HG03571 (cell line): Measurements from ENCODE around the gene MED28.
"Not testable (repeated sequence)": the region's sequence is repeated elsewhere in the genome, so short reads cannot be mapped to it uniquely, and the experiment has no call there.

Experiments
- ATAC-seq: cut with Tn5 transposase; IDR thresholded peaks from one replicate; pipeline ENCODE4 v1.9.1; 2021; ENCODE audit not compliant: unreplicated experiment

Gene MED28

GRCh38 chr4:17614416-17615299 lies at the start of gene MED28:
Gene MED28 (plus strand): TSS chr4:17614641. CDS start chr4:17614655, 14 bp downstream.
- peak; percentile 91 for ATAC-seq

- no peak for ATAC-seq
These were observed 48.6 kb upstream of the MED28 start for GRCh38 chr4:17565846-17566245.

DNA sequence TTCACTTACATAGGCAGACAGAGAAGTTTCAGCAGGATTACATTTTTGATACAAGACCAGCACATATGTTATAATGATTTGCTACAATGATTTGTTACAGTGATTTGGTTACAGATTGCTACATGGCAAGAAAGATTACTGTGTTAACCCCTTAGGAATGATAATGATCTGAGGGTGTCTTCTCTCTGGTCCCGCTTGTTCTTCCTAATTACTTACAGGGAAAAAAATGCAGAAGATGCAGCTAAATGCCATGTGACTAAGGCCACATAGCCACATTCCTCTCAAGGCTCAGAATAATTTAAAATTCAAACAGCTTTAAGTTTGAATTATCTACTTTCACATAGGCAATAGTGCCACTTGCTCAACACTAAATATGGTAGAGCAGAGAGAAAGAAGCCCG lies 47.2 kb upstream of the MED28 start:
- ATAC-seq: no peak

DNA sequence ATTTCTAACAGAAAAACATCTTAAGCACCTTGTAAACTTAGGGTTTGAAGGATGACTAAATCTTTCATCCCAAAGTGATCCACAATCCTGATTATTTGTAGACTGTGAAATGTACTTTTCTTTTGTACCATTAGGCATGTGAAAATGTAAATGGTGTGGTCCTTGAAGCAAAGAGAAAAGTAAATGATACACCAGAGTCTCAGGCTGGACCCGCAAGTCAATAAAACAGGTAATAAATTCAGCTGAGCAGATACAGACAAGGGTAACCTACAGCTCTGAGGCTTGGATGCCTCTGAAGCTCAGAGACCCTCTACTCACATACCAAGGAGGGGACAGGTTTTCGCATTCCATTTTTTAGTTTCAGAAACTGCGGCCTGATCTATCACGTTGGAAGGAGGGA lies 40.2 kb upstream of the MED28 start:
- ATAC-seq: no peak

DNA sequence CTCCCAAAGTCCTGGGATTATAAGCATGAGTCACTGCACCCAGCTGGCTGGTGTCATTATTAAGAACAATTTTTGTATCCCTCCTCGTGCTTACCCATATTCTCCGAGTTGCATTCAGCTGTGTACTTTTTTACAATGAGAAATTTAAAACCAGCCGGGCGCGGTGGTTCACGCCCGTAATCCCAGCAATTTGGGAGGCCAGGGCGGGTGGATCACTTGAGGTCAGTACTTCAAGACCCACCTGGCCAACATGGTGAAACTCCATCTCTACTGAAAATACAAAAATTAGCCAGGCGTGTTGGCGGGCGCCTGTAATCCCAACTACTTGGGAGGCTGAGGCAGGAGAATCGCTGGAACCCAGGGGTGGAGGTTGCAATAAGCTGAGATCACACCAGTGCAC lies 39.3 kb upstream of the MED28 start:
- not testable (repeated sequence) for ATAC-seq

DNA sequence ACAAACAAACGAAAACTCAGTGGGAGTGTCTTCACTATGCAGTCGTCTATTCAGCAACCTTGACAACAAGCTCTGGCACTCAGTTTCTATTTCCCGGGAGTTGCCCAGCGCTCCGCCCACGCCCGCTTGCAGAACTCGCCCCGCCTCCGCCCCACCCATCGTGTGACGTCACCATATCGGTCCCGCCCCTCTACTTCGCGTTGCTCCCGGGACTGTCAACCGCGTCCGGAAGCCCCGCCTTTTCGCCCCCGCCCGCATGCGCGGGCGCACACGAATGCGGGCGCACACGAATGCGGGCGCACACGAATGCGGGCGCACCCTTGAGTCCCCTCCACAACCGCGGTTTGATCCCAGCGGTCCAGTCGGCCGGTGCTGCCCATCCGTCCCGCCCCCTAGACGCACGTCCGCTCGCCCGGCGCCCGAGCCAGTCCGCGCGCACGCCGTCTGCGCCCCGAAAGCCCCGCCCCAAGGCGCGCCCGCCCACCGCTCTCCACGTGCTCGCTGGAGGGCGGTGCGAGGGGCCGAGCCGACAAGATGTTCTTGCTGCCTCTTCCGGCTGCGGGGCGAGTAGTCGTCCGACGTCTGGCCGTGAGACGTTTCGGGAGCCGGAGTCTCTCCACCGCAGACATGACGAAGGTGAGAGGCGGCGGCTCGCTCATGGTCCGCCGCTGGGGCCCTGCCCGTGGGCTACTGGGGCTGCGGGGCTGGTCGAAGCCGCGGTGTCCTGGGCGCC lies 37.3 kb upstream of the MED28 start, which contains the start of gene LAP3:
Gene LAP3 (plus strand): TSS at position 267 of the 733 bp plus-strand sequence. CDS start 268 bp downstream, at position 535.
- peak; percentile 86 for ATAC-seq

GRCh38 chr4:17577665-17578481 lies 36.6 kb upstream of the MED28 start:
- ATAC-seq: peak; percentile 5

- ATAC-seq: peak; percentile 34
These were observed 36.0 kb upstream of the MED28 start for GRCh38 chr4:17578482-17578891.

- ATAC-seq: no peak
These were observed 33.5 kb upstream of the MED28 start for GRCh38 chr4:17580969-17581368.

DNA sequence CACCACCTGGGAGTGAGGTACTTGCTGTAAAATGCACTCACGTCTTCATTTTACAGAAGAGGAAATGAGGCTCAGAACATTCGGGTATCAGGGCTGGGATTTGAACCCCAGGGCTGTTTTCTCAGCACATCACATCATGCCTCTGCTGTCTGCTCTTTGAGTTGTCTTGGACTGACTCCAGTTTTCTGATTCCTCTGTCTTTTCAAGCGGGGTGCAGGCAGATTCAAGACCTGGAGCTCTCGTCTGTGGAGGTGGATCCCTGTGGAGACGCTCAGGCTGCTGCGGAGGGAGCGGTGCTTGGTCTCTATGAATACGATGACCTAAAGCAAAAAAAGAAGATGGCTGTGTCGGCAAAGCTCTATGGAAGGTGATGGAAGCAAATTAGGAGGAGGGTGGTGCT lies 31.2 kb upstream of the MED28 start:
- ATAC-seq: no peak

DNA sequence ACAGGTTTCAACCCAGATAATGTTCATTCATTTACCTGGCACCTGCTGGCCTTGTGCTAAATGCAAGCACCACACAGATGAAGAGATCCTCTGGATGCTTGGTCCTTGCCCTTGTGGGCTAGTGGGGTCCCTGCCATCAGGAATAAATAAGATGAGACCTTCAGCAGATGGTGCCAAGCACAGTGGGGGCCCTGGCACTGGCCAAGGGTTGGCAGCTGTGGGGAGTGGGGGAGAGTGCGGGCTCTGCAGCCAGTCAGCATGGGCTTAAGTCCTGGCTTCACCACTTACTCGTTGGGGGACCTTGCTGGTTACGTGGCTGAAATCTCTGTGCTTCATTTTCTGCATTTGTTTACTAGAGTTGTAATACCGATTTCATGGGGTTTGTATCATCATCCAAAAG lies 30.5 kb upstream of the MED28 start:
- no peak for ATAC-seq

DNA sequence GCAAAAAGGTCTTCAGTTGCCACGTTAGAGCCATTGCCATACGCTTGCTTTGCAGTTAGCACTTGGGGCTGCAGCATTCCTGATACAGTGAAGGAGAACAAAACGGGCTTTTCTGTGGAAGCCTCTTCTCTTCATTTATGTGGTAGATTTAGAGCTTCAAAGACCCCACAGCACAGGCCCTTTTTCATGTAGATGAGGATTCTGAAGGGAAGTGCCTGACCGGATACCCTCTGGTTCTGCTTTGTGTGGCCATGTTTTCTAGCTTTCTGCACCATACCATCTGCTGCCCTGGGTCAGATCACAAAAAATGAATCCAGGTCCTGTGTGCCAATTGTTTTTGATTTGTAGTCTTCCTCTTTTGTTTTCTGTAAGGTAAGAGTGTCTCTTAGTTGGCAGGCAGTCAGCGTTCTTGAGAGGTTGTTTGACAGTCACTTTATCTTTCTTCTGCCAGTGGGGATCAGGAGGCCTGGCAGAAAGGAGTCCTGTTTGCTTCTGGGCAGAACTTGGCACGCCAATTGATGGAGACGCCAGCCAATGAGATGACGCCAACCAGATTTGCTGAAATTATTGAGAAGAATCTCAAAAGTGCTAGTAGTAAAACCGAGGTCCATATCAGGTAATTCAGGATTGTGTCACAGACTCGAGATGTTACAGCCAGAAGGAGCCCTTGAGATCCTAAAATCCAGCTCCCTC lies 29.8 kb upstream of the MED28 start:
- ATAC-seq: no peak

DNA sequence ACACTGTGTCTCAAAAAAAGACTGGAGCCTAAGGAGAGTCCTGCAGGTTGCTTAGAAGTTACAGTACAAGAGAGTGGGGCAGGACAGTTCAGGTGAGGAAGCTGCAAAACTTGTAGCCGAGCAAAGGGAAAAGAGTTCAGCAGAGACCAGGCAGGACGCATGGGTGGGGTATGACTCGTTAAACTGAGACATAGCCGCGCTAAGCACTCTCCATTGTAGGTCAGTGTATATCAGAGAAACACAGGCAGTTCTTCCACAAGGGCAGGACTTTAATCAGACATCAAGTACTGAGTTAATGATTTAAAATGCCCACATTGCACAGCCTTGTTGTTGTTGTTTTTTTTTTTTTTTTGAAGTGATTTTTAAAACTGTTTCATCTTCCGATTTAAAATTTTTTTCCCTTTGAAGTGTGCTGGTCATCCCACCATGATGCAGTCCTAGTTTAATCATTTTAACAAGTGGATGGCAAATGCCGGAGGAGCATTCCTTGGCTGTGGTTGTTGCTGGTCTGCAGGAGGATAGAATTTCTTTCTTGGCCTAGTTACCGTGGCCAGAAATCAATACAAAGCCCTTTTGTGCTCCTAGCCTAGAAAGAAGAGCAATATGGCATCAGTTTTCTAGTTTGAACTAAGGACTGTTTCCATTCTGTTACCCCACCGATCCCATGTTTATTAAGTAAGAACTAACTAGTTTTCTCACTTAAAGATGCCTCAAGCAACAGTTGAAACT lies 27.2 kb upstream of the MED28 start:
- ATAC-seq: no peak

DNA sequence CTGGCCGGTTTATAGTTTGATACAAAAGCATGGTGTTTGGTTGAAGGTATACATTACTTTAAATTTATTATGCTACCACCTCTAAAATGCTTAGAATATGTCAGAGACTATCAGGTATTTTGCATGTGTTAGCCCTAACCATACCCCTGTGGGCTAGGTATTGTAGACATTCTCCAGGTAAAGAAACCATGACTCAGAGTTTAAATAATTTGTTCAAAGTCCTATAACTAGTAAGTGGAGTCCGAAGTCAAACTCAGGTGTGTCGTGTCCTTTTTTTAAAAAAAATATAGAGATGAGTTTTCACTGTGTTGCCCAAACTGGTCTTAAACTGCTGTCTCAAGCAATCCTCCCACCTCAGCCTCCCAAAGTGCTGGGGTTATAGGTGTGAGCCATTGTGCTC lies 25.1 kb upstream of the MED28 start:
- no peak for ATAC-seq

- peak; percentile 81 for ATAC-seq
These were observed 18.9 kb upstream of the MED28 start for GRCh38 chr4:17595471-17596005.

GRCh38 chr4:17597517-17597916 lies 16.9 kb upstream of the MED28 start:
- no peak for ATAC-seq

DNA sequence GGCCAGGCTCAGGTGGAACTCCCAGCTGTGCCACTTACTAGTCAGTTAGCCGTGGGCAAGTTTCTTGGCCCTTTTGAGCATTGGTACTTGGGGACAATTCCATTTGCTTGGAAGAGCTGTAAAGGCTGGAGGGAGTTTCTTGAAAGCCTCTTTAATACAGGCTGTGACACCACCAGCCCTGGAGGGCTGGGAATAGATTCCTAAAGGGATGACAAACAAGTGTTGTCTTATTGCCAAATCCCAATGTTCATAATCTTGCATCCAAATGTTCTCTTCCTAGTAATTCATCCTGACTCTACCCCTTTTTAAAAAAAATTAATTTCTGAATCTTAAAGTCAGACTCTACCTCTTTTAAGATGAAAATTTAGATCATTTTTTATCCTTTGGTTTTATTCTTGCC lies 14.6 kb upstream of the MED28 start:
- ATAC-seq: no peak

DNA sequence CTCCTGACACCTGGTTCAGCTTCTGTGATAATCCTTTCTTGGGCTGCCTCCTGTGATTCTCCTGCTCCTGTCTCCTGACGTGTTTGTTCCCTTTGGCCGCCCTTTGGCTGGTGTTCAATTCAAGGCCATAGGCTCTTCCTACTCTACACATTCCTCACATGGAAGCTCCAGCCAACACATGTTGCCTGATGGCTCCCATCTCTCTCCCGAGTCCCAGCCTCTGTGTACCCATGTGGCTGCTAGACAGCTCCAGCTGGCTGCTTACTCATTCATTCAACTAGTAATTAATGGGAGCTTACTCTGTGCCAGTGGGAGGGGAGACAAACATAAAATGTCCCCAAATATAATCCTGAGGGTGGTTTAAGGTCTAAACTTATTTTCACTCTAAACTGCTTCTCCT lies 9.2 kb upstream of the MED28 start:
- no peak for ATAC-seq

DNA sequence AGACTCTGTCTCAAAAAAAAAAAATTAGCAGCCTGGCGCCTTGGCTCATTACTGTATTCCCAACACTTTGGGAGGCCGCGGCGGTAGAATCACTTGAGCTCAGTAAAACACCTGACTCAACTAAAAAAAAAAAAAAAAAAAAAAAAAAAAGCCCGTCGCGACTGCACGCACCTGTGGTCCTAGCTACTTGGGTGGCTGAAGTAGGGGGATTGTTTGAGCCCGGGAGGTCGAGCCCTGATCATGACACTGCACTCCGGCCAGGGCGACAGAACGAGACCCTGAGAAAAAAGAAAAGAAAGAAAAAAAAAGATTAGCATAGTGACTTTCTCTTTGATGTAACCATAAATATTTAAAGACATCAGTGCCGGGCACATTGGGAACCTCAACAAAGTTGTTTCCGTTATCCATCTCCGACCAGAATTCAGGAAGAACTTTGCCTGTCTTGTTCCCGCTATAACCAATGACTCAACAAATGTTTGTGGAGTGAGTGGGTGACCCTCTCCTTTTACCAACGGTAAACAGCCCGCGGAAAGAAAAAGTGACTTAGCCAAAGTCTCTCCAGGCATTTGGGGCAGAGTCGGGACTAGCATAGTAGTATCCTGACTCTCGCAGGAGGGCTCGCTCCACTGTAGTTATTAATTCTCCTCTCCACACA lies 553 bp upstream of the MED28 start:
- ATAC-seq: peak; percentile 44
